SK-N-SH treated with all-trans-retinoic acid at 6 μM for 48 hours (cell line): ENCODE measurements around the gene RGS9.

Experiments used
- ATAC-seq: fragments of 200-7000 bp; cut with Tn5 transposase; 3 replicates; pipeline ENCODE4 v1.9.1; 2020; ENCODE audit warnings: mild to moderate bottlenecking, moderate library complexity
- ARNTL ChIP-seq: fragments of 450-650 bp; formaldehyde crosslinking; IDR thresholded peaks from 2 replicates; pipeline ENCODE4 v1.5.0; 2020; ENCODE audit warnings: low read depth, mild to moderate bottlenecking, moderate library complexity, borderline replicate concordance
- CREB5 ChIP-seq: fragments of 250-450 bp; sonication (Bioruptor Pico); IDR thresholded peaks from 2 replicates; pipeline ENCODE4 v1.5.1; 2020; ENCODE audit warnings: low read depth, mild to moderate bottlenecking, moderate library complexity
- CSDC2 ChIP-seq: fragments of 250-450 bp; sonication (Bioruptor Pico); IDR thresholded peaks from 2 replicates; pipeline ENCODE4 v1.5.0; 2020; ENCODE audit warnings: mild to moderate bottlenecking, moderate library complexity
- ESRRG ChIP-seq: fragments of 250-450 bp; sonication (Bioruptor Pico); IDR thresholded peaks from 2 replicates; pipeline ENCODE4 v1.6.1; 2021; ENCODE audit warnings: mild to moderate bottlenecking
- ISL1 ChIP-seq: fragments of 250-450 bp; sonication (Bioruptor Pico); IDR thresholded peaks from 2 replicates; pipeline ENCODE4 v2.1.2; 2022; ENCODE audit warnings: mild to moderate bottlenecking, moderate library complexity
- OSR1 ChIP-seq: fragments of 250-450 bp; sonication (Bioruptor Pico); IDR thresholded peaks from 2 replicates; pipeline ENCODE4 v1.8.0; 2022; ENCODE audit warnings: moderate library complexity, mild to moderate bottlenecking, inconsistent platforms
- PPARA ChIP-seq: fragments of 250-450 bp; sonication (Bioruptor Pico); IDR thresholded peaks from 2 replicates; pipeline ENCODE4 v1.5.0; 2020; ENCODE audit warnings: mild to moderate bottlenecking, borderline replicate concordance
- RARB ChIP-seq: fragments of 250-450 bp; sonication (Bioruptor Pico); IDR thresholded peaks from 2 replicates; pipeline ENCODE4 v1.8.0; 2021; ENCODE audit warnings: mild to moderate bottlenecking, moderate library complexity
- SNAI2 ChIP-seq: fragments of 250-450 bp; sonication (Bioruptor Pico); IDR thresholded peaks from 2 replicates; pipeline ENCODE4 v1.5.0; 2020; ENCODE audit warnings: mild to moderate bottlenecking, moderate library complexity
- TCF4 ChIP-seq: fragments of 250-450 bp; sonication (Bioruptor Pico); IDR thresholded peaks from 2 replicates; pipeline ENCODE4 v1.8.0; 2021; ENCODE audit warnings: mild to moderate bottlenecking, moderate library complexity, borderline replicate concordance
- TOX ChIP-seq: fragments of 250-450 bp; sonication (Bioruptor Pico); IDR thresholded peaks from 2 replicates; pipeline ENCODE4 v1.8.0; 2021; ENCODE audit warnings: mild to moderate bottlenecking, moderate library complexity, borderline replicate concordance
- ZC3H10 ChIP-seq: fragments of 250-450 bp; sonication (Bioruptor Pico); IDR thresholded peaks from 2 replicates; pipeline ENCODE4 v1.5.1; 2021; ENCODE audit warnings: mild to moderate bottlenecking, moderate library complexity
- ZFP3 ChIP-seq: fragments of 250-450 bp; sonication (Bioruptor Pico); IDR thresholded peaks from 2 replicates; pipeline ENCODE4 v1.5.0; 2020; ENCODE audit warnings: mild to moderate bottlenecking, moderate library complexity
- ZFP30 ChIP-seq: fragments of 450-650 bp; formaldehyde crosslinking; IDR thresholded peaks from 2 replicates; pipeline ENCODE4 v1.5.0; 2022; ENCODE audit warnings: mild to moderate bottlenecking, moderate library complexity
- ZNF565 ChIP-seq: fragments of 450-650 bp; formaldehyde crosslinking; conservative IDR thresholded peaks from 2 replicates; pipeline ENCODE4 v1.5.0; 2020; ENCODE audit warnings: low read depth, mild to moderate bottlenecking, moderate library complexity
- ZNF70 ChIP-seq: fragments of 450-650 bp; formaldehyde crosslinking; IDR thresholded peaks from 2 replicates; pipeline ENCODE4 v1.5.0; 2020; ENCODE audit warnings: mild to moderate bottlenecking, moderate library complexity
- ZNF8 ChIP-seq: fragments of 450-650 bp; formaldehyde crosslinking; IDR thresholded peaks from 2 replicates; pipeline ENCODE4 v1.5.0; 2020; ENCODE audit warnings: mild to moderate bottlenecking, moderate library complexity
- TF ChIP-seq, protein P1 (sequence below): fragments of 250-450 bp; sonication (Bioruptor Pico); IDR thresholded peaks from 2 replicates; pipeline ENCODE4 v1.5.1; 2021; ENCODE audit warnings: mild to moderate bottlenecking, moderate library complexity
- TF ChIP-seq, protein P2 (sequence below): fragments of 250-450 bp; sonication (Bioruptor Pico); IDR thresholded peaks from 2 replicates; pipeline ENCODE4 v1.5.0; 2020; ENCODE audit warnings: mild to moderate bottlenecking, moderate library complexity
- TF ChIP-seq, protein P3 (sequence below): fragments of 250-450 bp; sonication (Bioruptor Pico); IDR thresholded peaks from 2 replicates; pipeline ENCODE4 v1.8.0; 2020; ENCODE audit warnings: mild to moderate bottlenecking, moderate library complexity, borderline replicate concordance
- TF ChIP-seq, protein P4 (sequence below): fragments of 250-450 bp; sonication (Bioruptor Pico); IDR thresholded peaks from 2 replicates; pipeline ENCODE4 v1.8.0; 2021; ENCODE audit warnings: low read depth, mild to moderate bottlenecking, moderate library complexity, borderline replicate concordance

The RGS9 gene

GRCh38 chr17:65261152-65261551 is 124.0 kb downstream of the RGS9 start:
- TF ChIP-seq TOX (CRISPR knock-in tag) (no peak), OSR1 (CRISPR knock-in tag) (no peak), TCF4 (CRISPR knock-in tag) (no peak), CSDC2 (no peak), ESRRG (CRISPR knock-in tag) (no peak), CREB5 (CRISPR knock-in tag) (no peak), PPARA (no peak), ISL1 (CRISPR knock-in tag) (no peak), ZNF70 (no peak), ZNF565 (CRISPR knock-in tag) (no peak)
- TF ChIP-seq, protein P1, sequence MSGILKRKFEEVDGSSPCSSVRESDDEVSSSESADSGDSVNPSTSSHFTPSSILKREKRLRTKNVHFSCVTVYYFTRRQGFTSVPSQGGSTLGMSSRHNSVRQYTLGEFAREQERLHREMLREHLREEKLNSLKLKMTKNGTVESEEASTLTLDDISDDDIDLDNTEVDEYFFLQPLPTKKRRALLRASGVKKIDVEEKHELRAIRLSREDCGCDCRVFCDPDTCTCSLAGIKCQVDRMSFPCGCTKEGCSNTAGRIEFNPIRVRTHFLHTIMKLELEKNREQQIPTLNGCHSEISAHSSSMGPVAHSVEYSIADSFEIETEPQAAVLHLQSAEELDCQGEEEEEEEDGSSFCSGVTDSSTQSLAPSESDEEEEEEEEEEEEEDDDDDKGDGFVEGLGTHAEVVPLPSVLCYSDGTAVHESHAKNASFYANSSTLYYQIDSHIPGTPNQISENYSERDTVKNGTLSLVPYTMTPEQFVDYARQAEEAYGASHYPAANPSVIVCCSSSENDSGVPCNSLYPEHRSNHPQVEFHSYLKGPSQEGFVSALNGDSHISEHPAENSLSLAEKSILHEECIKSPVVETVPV (CRISPR knock-in tag): no peak
- TF ChIP-seq, protein P2, sequence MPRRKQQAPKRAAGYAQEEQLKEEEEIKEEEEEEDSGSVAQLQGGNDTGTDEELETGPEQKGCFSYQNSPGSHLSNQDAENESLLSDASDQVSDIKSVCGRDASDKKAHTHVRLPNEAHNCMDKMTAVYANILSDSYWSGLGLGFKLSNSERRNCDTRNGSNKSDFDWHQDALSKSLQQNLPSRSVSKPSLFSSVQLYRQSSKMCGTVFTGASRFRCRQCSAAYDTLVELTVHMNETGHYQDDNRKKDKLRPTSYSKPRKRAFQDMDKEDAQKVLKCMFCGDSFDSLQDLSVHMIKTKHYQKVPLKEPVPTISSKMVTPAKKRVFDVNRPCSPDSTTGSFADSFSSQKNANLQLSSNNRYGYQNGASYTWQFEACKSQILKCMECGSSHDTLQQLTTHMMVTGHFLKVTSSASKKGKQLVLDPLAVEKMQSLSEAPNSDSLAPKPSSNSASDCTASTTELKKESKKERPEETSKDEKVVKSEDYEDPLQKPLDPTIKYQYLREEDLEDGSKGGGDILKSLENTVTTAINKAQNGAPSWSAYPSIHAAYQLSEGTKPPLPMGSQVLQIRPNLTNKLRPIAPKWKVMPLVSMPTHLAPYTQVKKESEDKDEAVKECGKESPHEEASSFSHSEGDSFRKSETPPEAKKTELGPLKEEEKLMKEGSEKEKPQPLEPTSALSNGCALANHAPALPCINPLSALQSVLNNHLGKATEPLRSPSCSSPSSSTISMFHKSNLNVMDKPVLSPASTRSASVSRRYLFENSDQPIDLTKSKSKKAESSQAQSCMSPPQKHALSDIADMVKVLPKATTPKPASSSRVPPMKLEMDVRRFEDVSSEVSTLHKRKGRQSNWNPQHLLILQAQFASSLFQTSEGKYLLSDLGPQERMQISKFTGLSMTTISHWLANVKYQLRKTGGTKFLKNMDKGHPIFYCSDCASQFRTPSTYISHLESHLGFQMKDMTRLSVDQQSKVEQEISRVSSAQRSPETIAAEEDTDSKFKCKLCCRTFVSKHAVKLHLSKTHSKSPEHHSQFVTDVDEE (CRISPR knock-in tag): no peak
- TF ChIP-seq, protein P3, sequence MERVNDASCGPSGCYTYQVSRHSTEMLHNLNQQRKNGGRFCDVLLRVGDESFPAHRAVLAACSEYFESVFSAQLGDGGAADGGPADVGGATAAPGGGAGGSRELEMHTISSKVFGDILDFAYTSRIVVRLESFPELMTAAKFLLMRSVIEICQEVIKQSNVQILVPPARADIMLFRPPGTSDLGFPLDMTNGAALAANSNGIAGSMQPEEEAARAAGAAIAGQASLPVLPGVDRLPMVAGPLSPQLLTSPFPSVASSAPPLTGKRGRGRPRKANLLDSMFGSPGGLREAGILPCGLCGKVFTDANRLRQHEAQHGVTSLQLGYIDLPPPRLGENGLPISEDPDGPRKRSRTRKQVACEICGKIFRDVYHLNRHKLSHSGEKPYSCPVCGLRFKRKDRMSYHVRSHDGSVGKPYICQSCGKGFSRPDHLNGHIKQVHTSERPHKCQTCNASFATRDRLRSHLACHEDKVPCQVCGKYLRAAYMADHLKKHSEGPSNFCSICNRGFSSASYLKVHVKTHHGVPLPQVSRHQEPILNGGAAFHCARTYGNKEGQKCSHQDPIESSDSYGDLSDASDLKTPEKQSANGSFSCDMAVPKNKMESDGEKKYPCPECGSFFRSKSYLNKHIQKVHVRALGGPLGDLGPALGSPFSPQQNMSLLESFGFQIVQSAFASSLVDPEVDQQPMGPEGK: no peak
- TF ChIP-seq, protein P4, sequence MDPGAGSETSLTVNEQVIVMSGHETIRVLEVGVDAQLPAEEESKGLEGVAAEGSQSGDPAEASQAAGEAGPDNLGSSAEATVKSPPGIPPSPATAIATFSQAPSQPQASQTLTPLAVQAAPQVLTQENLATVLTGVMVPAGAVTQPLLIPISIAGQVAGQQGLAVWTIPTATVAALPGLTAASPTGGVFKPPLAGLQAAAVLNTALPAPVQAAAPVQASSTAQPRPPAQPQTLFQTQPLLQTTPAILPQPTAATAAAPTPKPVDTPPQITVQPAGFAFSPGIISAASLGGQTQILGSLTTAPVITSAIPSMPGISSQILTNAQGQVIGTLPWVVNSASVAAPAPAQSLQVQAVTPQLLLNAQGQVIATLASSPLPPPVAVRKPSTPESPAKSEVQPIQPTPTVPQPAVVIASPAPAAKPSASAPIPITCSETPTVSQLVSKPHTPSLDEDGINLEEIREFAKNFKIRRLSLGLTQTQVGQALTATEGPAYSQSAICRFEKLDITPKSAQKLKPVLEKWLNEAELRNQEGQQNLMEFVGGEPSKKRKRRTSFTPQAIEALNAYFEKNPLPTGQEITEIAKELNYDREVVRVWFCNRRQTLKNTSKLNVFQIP (CRISPR knock-in tag): no peak
- no peak for ATAC-seq

DNA sequence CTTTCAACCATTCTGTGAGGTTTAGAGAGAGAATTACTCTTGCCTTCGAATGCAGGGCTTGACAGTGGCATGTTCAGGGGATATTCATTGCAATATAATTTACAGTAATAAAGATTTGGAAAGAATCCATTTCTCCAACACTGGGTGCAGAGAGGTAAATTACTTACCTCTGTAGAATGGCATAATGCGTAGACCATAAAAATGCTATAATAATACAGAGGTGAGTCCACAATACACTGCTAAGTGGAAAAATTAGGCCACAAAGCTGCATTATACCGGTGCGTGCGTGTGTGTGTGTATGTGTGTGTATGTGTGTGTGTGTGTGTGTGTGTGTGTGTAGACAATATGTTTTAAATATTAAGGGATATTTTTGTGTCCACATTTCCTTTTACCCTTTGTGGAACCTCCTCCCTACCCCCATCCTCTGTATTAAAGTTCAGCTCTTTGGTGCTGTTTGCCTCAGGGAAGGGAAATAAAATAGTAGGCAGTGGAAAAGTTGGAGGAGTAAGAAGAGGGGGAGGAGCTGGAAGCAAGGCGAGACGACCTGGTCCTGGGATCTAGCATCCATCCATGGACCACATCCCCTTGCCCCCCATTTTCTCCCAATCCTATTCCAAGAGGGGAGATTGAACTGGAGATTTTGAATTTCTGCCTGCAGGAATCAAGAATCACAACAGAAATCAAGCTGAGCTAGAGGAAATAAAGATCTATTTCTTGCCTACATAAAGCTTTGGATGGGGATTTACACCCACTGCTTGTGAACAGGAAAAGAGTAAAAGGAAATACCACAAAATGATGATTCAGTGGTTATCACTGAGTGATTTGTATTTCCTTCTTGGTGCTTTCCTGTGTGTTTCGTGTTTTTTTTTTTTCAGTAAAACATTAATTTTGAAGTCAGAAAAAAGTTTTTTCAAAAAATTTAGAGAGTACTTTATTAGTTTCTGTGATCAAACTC is 124.8 kb downstream of the RGS9 start:
- ATAC-seq: peak; percentile 68; the same call in 2 of the 3 replicates
- TF ChIP-seq ZFP30: no peak
- TF ChIP-seq, protein P4 (CRISPR knock-in tag): no peak
- TF ChIP-seq SNAI2 (CRISPR knock-in tag): no peak
- no peak for TF ChIP-seq CREB5 (CRISPR knock-in tag)
- no peak for TF ChIP-seq ZNF565 (CRISPR knock-in tag)
- TF ChIP-seq TCF4 (CRISPR knock-in tag): no peak
- no peak for TF ChIP-seq ARNTL
- TF ChIP-seq ISL1 (CRISPR knock-in tag): no peak
- TF ChIP-seq PPARA: no peak
- TF ChIP-seq ESRRG (CRISPR knock-in tag): no peak
- TF ChIP-seq ZNF8 (CRISPR knock-in tag): no peak
- TF ChIP-seq, protein P1 (CRISPR knock-in tag): no peak
- TF ChIP-seq ZFP3 (CRISPR knock-in tag): no peak
- no peak for TF ChIP-seq ZC3H10 (CRISPR knock-in tag)
- TF ChIP-seq, protein P3: no peak
- TF ChIP-seq CSDC2: no peak
- TF ChIP-seq ZNF70: no peak
- TF ChIP-seq RARB (CRISPR knock-in tag): no peak
